HG03439 (cell line): ENCODE results near the gene OVCH1.

ENCODE experiments used
- ATAC-seq: cut with Tn5 transposase; IDR thresholded peaks from one replicate; pipeline ENCODE4 v1.9.1; 2021; ENCODE audit warnings: mild to moderate bottlenecking, moderate library complexity; ENCODE audit not compliant: unreplicated experiment

OVCH1 gene

GRCh38 chr12:29497588-29497987, at the start of gene OVCH1:
TSS of gene OVCH1 (minus strand) at chr12:29497686. CDS start at chr12:29497686, 0 bp downstream.
- ATAC-seq: no peak

DNA sequence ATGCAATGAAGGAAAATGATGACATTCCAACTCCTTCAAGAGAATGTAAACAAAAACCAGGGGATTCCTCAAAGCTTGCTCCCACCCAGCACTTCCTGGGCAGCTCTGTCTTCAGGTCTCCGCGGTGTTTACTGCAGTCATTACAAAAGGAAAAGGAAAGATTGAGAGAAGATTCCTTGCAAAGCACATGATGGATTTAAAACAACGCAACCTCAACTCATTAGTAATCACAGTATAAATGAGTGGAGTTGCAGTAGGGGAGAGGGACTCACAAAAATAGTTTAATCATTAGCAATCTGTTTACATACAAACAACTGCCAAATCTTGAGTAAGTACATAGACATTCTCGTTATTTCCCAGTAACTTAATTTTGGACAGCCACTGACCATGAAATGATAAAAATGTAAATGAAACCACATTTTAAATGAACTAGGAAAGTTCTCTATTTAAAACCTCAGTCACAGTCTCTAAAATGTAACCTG, 49.7 kb upstream of the OVCH1 start:
- no peak for ATAC-seq

DNA sequence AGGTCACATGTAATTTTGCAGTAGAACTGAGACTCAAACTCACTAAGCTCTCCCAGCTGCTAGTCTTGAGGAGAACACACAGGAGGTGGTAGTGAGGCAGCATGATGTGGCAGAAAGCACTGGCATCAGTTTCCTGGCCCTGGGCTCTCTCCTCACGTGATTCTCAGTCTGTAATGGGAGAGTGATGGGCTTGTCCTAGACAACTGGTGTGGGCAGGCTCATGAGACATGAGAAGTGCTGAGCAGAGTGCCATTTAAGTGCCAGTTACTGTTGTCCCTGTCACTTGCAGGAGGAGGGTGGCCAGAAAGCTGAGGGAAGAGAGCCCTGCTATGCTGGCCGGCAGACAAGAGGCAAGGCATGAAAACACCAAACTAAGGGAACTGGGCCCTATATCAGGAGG, 48.5 kb upstream of the OVCH1 start:
- no peak for ATAC-seq

DNA sequence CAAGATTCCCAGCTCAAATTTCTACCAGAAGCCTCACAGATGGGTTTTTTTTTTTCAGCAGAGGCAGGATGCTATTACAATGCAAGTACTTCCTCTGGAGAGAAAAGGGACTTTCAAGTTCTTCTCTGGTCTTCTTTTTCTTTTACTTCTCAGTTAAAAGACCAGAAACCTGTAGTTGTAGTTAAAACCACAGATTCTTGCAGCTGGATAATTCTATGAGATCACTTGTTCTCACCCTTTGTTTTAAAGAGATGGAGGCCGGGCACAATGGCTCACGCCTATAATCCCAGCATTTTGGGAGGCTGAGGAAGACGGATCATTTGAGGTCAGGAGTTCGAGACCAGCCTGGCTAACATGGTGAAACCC, 47.6 kb upstream of the OVCH1 start:
- ATAC-seq: no peak

DNA sequence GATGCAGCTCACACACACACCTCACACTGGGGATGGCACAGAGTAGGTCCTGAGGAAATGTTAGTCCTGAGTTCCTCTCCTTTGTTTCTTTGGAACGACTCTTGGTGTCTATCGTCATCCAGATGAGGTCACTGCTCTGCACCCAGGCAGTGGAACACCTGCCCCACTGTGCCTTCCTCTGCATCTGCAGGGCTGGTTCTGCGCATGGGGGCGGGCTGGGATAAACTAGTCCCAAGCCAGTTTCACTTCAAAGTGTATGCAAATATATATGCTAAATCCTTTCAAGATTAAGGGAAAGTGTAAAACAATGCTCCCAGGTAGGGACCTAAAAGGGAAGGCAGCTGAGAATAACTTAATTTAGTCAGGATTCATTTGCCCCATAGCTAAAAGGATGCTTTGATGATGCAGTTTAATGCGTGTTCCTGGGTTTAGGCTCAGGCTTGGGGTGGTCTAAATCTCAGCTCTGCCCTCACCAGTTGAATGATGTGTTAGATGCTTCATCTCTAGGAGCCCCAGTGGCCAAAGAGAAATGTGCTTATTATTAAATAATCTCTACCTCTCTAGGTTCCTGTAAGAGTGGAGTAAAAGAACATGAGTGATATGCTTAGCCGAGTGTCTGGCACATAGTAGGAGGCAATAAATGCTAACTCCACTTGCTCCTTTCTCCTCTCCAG, 47.1 kb upstream of the OVCH1 start:
- no peak for ATAC-seq

GRCh38 chr12:29543036-29543435, 45.5 kb upstream of the OVCH1 start:
- ATAC-seq: no peak

DNA sequence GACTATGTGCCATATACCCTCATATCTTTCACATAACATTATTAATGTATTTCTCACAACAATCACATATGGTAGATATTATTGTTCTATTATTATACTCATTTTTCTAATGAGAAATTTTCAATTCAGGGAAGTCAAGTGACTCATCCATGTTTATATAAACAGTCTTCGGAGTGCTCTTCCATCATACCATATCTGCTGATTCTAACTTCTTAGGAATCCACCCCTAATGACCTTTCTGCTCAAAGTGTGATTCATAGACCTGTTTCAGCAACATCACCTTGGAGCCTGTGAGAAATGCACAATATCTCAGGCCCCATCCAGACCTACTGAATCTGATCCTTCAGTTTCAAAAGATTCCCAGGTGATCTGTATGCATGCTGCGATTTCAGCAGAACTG, 39.8 kb upstream of the OVCH1 start:
- no peak for ATAC-seq

DNA sequence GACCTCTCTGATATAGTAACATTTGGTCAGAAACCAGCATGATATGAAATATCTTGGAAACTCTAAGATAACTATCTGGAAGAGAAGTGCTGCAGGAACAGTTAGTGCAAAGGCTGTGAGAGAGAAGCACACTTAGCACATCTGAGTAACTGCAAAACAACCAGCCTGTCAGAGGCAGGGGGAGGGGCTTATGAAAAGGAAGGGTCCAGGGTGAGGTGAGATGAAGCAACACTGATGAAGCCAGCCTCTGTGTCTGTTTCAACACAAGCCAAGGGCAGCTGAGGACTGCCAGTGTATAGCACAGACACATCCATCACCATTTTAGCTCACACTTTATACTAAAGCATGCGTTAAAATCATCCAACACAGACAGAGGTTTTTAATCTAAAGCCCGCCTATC, 37.4 kb upstream of the OVCH1 start:
- no peak for ATAC-seq

DNA sequence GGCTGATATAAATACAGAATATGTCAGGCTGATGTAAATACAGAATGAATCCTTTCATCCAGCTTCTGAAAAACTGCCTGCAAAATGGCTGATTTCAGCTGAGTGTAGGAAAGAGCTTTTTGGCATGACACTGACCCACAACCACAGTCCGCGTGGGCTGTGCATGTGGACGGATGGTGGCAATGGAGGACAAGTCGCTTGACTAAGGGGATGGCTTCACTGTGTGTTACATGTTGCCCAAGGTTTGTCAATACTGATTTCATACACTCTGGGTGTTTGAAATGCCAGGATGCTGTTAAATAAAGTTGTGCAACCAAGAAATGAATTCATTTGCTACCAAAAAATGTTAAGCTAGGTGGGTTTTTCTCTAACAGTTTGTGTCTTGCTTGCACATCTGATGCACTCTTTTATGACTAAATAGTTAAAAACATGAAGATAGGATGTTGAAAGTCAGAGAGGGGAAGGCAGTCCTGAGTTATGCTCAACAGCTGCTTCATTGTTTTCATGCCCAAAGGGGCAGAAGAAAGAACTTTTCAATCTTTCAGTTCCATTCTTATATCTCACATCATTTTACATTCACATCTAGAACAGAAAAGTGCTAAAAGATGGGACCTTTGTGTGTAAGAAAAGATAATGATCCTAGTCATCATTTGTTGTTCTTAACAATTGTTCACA, 36.5 kb upstream of the OVCH1 start:
- no peak for ATAC-seq

- ATAC-seq: no peak
Observed at GRCh38 chr12:29531471-29531870, 34.0 kb upstream of the OVCH1 start.

- ATAC-seq: no peak
Observed at GRCh38 chr12:29530436-29530835, 33.0 kb upstream of the OVCH1 start.

DNA sequence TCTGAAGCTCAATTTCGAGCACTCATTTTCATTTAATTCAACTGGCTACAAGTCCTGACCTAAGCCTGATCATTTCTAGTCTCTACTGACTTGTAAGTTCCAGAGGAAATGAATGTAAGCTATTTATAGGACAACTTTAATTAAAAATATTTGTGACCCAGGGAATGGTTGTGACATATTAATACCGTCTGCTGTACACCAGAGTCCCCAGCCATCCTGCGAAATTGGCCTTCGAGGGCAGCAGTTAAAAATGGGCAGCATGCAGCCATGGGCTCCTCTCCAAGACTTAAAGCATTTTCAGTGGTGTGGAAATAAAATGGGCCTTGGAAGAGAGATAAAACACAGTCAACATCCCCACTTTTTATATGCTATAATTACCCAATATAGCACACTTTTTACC, 30.7 kb upstream of the OVCH1 start:
- no peak for ATAC-seq

DNA sequence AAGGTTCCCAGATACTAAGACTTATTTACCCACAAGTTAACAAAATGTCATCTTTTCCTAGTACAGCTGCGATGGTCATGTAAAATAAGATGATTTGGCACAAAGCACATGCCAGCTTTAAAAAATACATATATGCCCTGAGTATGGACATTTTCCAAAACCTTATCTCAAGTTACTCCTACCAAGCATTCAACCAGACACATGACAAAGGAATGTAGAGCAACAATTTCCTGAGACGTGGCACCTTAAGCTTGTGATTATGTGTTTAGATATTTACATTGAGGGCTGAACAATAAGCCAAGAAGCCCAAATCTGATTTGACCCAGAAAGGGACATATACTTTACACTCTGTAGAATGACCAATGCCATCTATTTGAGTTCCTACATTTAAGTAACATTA, 24.5 kb upstream of the OVCH1 start:
- no peak for ATAC-seq

DNA sequence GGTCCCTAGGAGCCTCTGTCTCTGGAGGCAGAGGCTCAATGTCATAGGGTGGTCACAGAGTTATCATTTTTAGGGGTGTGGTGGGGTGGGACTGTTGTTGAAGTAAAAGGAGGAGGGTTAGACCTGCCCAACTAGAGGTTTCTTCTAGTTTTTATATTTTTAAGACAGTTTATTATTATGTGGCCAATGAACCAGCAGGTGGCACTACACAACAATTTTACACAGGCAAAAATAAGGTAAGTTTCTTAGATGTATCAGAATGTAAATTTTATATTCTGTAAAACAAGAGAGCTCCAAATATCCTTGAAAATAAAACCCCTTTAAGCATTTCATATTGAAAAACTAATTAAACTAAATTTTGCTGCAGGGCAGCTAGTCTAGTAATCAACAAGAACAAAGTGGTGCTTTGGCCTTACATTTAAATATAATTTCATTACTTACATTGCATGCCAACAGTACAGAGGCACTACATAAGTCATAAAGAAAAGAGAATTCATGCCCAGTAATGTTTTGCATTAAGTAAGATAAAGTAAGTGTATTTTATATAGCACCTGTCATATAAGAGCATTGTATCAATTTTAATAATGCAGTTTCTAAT, 22.2 kb upstream of the OVCH1 start:
- ATAC-seq: no peak

DNA sequence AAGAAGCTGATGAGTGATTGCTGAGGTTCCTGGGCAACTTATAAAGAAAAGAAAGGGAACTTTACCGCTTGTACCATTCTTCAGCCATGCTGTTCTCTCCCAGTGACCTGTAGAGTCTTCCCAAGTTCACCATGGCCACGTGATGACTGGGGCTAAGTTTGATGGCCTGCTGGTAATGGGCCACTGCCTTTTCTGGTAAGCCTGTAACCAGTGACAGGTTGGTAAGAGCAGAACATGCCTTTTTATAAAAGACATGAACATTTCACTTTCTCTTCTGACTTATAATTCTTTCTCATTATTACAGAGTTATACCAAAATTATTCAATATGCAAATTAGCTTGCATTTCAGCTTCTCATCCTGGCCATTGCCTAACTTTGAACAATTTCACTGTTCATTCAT, 20.9 kb upstream of the OVCH1 start:
- no peak for ATAC-seq

DNA sequence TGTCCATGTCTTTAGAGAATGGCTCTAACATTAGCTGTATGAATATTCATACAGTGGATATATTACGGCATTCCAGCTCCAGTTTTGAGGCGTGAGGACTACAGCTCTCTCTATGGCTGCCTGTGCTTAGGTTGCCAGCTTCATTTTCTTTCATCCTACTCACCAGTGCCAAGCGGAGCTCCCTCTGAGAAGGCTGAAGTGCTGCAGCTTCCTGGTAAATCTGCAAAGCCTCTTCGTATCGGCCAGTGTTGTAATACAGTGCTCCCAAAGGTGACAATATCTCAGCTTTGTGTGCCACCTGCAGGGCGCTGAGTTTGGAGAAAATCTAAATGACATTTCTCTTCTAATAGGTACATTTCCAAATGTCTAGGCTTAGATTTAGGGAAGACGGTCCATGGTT, 19.8 kb upstream of the OVCH1 start:
- no peak for ATAC-seq

GRCh38 chr12:29516431-29516875, 19.0 kb upstream of the OVCH1 start:
- ATAC-seq: no peak

GRCh38 chr12:29510591-29511185, 13.2 kb upstream of the OVCH1 start:
- ATAC-seq: no peak

DNA sequence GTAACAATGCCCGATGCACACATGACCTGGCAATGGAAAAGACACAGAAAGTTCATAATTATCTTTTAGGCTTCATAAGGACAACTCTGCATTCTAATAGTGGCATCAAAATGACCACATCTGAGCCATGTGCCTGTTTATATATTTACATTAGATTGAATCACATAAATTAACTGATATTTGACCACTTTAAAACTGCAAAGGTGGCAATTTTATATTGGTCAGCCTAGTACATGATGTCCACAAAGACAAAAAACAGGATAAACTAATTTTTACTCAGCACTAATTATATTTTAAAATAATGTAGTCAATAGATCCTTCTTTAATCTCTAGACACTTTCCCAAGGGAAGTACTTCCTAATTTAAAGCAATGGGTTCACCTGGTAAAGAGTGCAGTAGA, 12.0 kb upstream of the OVCH1 start:
- no peak for ATAC-seq

DNA sequence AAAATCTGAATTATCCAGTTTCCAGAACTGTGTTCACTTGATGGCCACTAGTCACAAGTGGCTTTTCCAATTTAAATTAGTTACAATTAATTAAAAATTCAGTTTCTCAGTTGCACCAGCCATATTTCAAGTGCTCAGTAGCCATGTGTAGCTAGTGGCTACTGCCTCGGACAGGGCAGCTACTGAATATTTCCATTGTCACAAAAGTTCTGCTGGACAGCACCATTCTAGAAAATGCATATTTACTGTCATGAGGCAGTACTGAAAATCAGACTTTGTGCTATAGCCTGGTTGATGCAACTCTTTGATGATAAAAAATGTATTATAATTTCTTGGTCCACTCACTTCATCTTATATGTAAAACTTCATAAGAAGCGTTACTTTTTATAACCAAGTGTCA, 11.5 kb upstream of the OVCH1 start:
- no peak for ATAC-seq

DNA sequence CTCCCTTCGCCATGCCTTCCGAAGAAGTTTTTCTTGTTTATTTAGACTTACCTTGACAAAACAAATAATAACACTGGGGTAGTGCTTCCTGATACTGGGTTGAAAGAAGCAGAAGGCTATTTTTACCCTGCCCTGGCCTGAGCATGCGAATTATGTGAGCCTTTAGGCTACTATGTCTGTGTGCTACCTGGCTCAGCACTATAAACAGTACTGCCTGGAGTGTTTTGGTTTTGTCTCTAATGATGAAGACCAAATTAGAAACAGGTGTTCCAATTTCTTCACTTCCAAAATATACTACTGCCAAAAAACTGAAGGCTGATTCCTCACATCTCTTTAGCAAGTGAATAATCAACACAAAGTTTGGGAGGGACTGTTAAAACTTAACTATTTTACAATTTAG, 7.6 kb upstream of the OVCH1 start:
- no peak for ATAC-seq

GRCh38 chr12:29503283-29503682, 5.8 kb upstream of the OVCH1 start:
- no peak for ATAC-seq
